ENCODE measurements around the gene CAPZA2. TPM values are rescaled to one million over a fixed set of nuclear protein-coding genes. Genes with fewer than 3 reads are reported as not detected.

Gene CAPZA2
- total and polyA plus RNA-seq, 2 donors from 2014 or later = 130 to 295 TPM

- Histone ChIP-seq H3K27me3 (ENCODE audit: control insufficient read depth, insufficient read depth, low read length) (no peaks in the 10 kb centered on the region), H3K4me1 (ENCODE audit: control insufficient read depth in 2 of 3, insufficient read depth in 2 of 3, low read depth in 1 of 3, low read length in 3 of 3) (no peaks in the 10 kb centered on the region), H3K36me3 (ENCODE audit: control insufficient read depth in 2 of 3, insufficient read depth in 3 of 3, low read length in 3 of 3) (peaks cover 2 to 12% (median 2%) of the 10 kb centered on the region in 3 donors), H3K9ac (ENCODE audit: low read length in 3 of 3) (no peak overlapping the region), H3K4me3 (ENCODE audit: low read length in 3 of 3) (no peak overlapping the region), H3K9me3 (ENCODE audit: control insufficient read depth in 2 of 3, insufficient read depth in 1 of 3, low read length in 3 of 3) (no peaks in the 10 kb centered on the region), H3K27ac (ENCODE audit: low read depth in 2 of 2, low read length in 2 of 2) (no peak overlapping the region)
- FAIRE-seq (no peak), DNase-seq (no peak)
- intact Hi-C loops (cut with DNase I) = no loop called here
- TF ChIP-seq CTCF (IDR thresholded peaks at IDR 0.05; ENCODE audit: borderline replicate concordance, extremely low read depth, insufficient read depth) = no peak
Observed at GRCh38 chr7:116895849-116896248, 33.5 kb downstream of the CAPZA2 start.

- intact Hi-C loops (cut with DNase I) = no loop called here
- H3K9me3 ChIP-seq (ENCODE audit: control insufficient read depth in 2 of 3, insufficient read depth in 1 of 3, low read length in 3 of 3) = peaks cover 0 to 2% (median 0%) of the 10 kb centered on the region in 3 donors
- FAIRE-seq (no peak), DNase-seq (no peak)
- no peaks in the 10 kb centered on the region for H3K27me3 ChIP-seq (ENCODE audit: control insufficient read depth, insufficient read depth, low read length)
- no peak overlapping the region for H3K4me3 ChIP-seq (ENCODE audit: low read length in 3 of 3)
- H3K9ac ChIP-seq (ENCODE audit: low read length in 3 of 3) = no peak overlapping the region
- no peaks in the 10 kb centered on the region for H3K4me1 ChIP-seq (ENCODE audit: control insufficient read depth in 2 of 3, insufficient read depth in 2 of 3, low read depth in 1 of 3, low read length in 3 of 3)
- H3K27ac ChIP-seq (ENCODE audit: low read depth in 2 of 2, low read length in 2 of 2) = no peak overlapping the region
- TF ChIP-seq CTCF (IDR thresholded peaks at IDR 0.05; ENCODE audit: borderline replicate concordance, extremely low read depth, insufficient read depth) = no peak
- H3K36me3 ChIP-seq (ENCODE audit: control insufficient read depth in 2 of 3, insufficient read depth in 3 of 3, low read length in 3 of 3) = peaks cover 2 to 11% (median 3%) of the 10 kb centered on the region in 3 donors
Observed at GRCh38 chr7:116897661-116898060, 35.3 kb downstream of the CAPZA2 start.

GRCh38 chr7:116899308-116899707 is 36.9 kb downstream of the CAPZA2 start:
- intact Hi-C loops (cut with DNase I) = no loop called here
- Histone ChIP-seq H3K36me3 (ENCODE audit: control insufficient read depth in 2 of 3, insufficient read depth in 3 of 3, low read length in 3 of 3) (peaks cover 0 to 19% (median 3%) of the 10 kb centered on the region in 3 donors), H3K27ac (ENCODE audit: low read depth in 2 of 2, low read length in 2 of 2) (no peak overlapping the region), H3K27me3 (ENCODE audit: control insufficient read depth, insufficient read depth, low read length) (no peaks in the 10 kb centered on the region), H3K4me3 (ENCODE audit: low read length in 3 of 3) (no peak overlapping the region), H3K4me1 (ENCODE audit: control insufficient read depth in 2 of 3, insufficient read depth in 2 of 3, low read depth in 1 of 3, low read length in 3 of 3) (no peaks in the 10 kb centered on the region), H3K9me3 (ENCODE audit: control insufficient read depth in 2 of 3, insufficient read depth in 1 of 3, low read length in 3 of 3) (peaks cover 0 to 2% (median 0%) of the 10 kb centered on the region in 3 donors), H3K9ac (ENCODE audit: low read length in 3 of 3) (no peak overlapping the region)
- TF ChIP-seq CTCF (IDR thresholded peaks at IDR 0.05; ENCODE audit: borderline replicate concordance, extremely low read depth, insufficient read depth) = no peak
- DNase-seq = no peak
- no peak for FAIRE-seq

GRCh38 chr7:116901143-116901542 is 38.8 kb downstream of the CAPZA2 start:
- Histone ChIP-seq H3K9me3 (ENCODE audit: control insufficient read depth in 2 of 3, insufficient read depth in 1 of 3, low read length in 3 of 3) (peaks cover 0 to 2% (median 0%) of the 10 kb centered on the region in 3 donors), H3K27ac (ENCODE audit: low read depth in 2 of 2, low read length in 2 of 2) (no peak overlapping the region), H3K9ac (ENCODE audit: low read length in 3 of 3) (no peak overlapping the region), H3K27me3 (ENCODE audit: control insufficient read depth, insufficient read depth, low read length) (no peaks in the 10 kb centered on the region), H3K4me3 (ENCODE audit: low read length in 3 of 3) (no peak overlapping the region), H3K36me3 (ENCODE audit: control insufficient read depth in 2 of 3, insufficient read depth in 3 of 3, low read length in 3 of 3) (peaks cover 0 to 22% (median 3%) of the 10 kb centered on the region in 3 donors), H3K4me1 (ENCODE audit: control insufficient read depth in 2 of 3, insufficient read depth in 2 of 3, low read depth in 1 of 3, low read length in 3 of 3) (peaks cover 0 to 3% (median 0%) of the 10 kb centered on the region in 3 donors)
- FAIRE-seq (no peak), DNase-seq (no peak)
- intact Hi-C loops (cut with DNase I) = no loop called here
- no peak for TF ChIP-seq CTCF (IDR thresholded peaks at IDR 0.05; ENCODE audit: borderline replicate concordance, extremely low read depth, insufficient read depth)

Measured in kidney (tissue), 14 donors.